IMR-90 (cell line): ENCODE results near the gene FBXL7. TPM values are rescaled to one million over a fixed set of nuclear protein-coding genes. Genes with fewer than 3 reads are reported as not detected.

Experiments used
- ATAC-seq: fragments of 200-7000 bp; cut with Tn5 transposase; 2 replicates; pipeline ENCODE4 v1.9.1; 2020; ENCODE audit warnings: low read depth, mild to moderate bottlenecking, moderate library complexity
- BruUV-seq: library from RNA; stranded (reverse); fragments of 400-500 nt; replicated peaks from 2 replicates; lab custom pipeline; 2021; lab: Mats Ljungman, UMichigan
- CTCF ChIA-PET: fragments of 300-600 bp; formaldehyde crosslinking; extraction: SDS; loops from one replicate; lab custom pipeline; 2021; ENCODE audit warnings: antibody characterized with exemption; lab: Yijun Ruan, JAX
- POLR2A ChIA-PET: fragments of 300-600 bp; sonication (Branson Sonifier 250); formaldehyde crosslinking; loops from one replicate; lab custom pipeline; 2022; ENCODE audit warnings: antibody characterized with exemption; ENCODE audit not compliant: unreplicated experiment; lab: Charles Lee
- DNase-seq: peaks from one replicate; pipeline ENCODE4 v3.0.0; 2013
- H2AFZ ChIP-seq: replicated peaks from 2 replicates; pipeline ENCODE3; 2013; ENCODE audit warnings: low read length, mild to moderate bottlenecking; ENCODE audit not compliant: poor library complexity
- H2AK5ac ChIP-seq: 2 replicates; pipeline ENCODE4 v1.6.1; 2013; ENCODE audit warnings: low read depth, low read length, inconsistent platforms
- H2AK9ac ChIP-seq: replicated peaks from 2 replicates; pipeline ENCODE3; 2013; ENCODE audit warnings: mild to moderate bottlenecking, low read depth, low read length, moderate library complexity; ENCODE audit not compliant: poor library complexity
- H2BK120ac ChIP-seq: 2 replicates; pipeline ENCODE4 v1.6.1; 2013; ENCODE audit warnings: low read depth, low read length, inconsistent platforms
- H2BK15ac ChIP-seq: 3 replicates; pipeline ENCODE4 v1.6.1; 2013; ENCODE audit warnings: low read depth, low read length, inconsistent platforms
- H2BK20ac ChIP-seq: 2 replicates; pipeline ENCODE4 v1.6.1; 2013; ENCODE audit warnings: low read depth, mild to moderate bottlenecking, inconsistent platforms, low read length, moderate library complexity
- H2BK5ac ChIP-seq: 2 replicates; pipeline ENCODE4 v1.6.1; 2013; ENCODE audit warnings: mild to moderate bottlenecking, low read depth, low read length, inconsistent platforms; ENCODE audit not compliant: poor library complexity, severe bottlenecking
- H3K14ac ChIP-seq: replicated peaks from 2 replicates; pipeline ENCODE4 v1.6.1; 2013; ENCODE audit warnings: low read depth, low read length, inconsistent platforms
- H3K18ac ChIP-seq: 2 replicates; pipeline ENCODE4 v1.6.1; 2013; ENCODE audit warnings: low read depth, low read length, control low read depth
- H3K23ac ChIP-seq: 2 replicates; pipeline ENCODE4 v1.6.1; 2013; ENCODE audit warnings: low read depth, low read length, inconsistent platforms
- H3K27ac ChIP-seq: 2 replicates; pipeline ENCODE4 v1.5.1; 2013; ENCODE audit warnings: mild to moderate bottlenecking, control low read depth, low read length; ENCODE audit not compliant: insufficient read depth
- H3K27me3 ChIP-seq: 2 replicates; pipeline ENCODE4 v1.6.1; 2013; ENCODE audit warnings: low read length; ENCODE audit not compliant: control insufficient read depth, insufficient read depth
- H3K36me3 ChIP-seq: 2 replicates; pipeline ENCODE4 v1.6.1; 2013; ENCODE audit warnings: low read length, mixed read lengths; ENCODE audit not compliant: control insufficient read depth, insufficient read depth
- H3K4ac ChIP-seq: 2 replicates; pipeline ENCODE4 v1.6.1; 2013; ENCODE audit warnings: low read depth, low read length, inconsistent platforms
- H3K4me1 ChIP-seq: 2 replicates; pipeline ENCODE4 v1.6.1; 2013; ENCODE audit warnings: low read length, mixed read lengths; ENCODE audit not compliant: control insufficient read depth, insufficient read depth
- H3K4me2 ChIP-seq: 2 replicates; pipeline ENCODE4 v1.6.1; 2013; ENCODE audit warnings: low read depth, mild to moderate bottlenecking, control low read depth, low read length, moderate library complexity
- H3K4me3 ChIP-seq: 2 replicates; pipeline ENCODE4 v1.5.1; 2013; ENCODE audit warnings: low read depth, mild to moderate bottlenecking, control low read depth, low read length, moderate library complexity; ENCODE audit not compliant: insufficient read depth
- H3K56ac ChIP-seq: 2 replicates; pipeline ENCODE4 v1.6.1; 2013; ENCODE audit warnings: low read length, inconsistent platforms; ENCODE audit not compliant: insufficient read depth; ENCODE audit errors: extremely low read depth
- H3K79me1 ChIP-seq, 2 experiments: 2 replicates each; pipeline ENCODE4 v1.6.1; 2013; ENCODE audit warnings: low read length in 2 of 2, inconsistent platforms in 1 of 2, low read depth in 1 of 2
- H3K9ac ChIP-seq: 2 replicates; pipeline ENCODE4 v1.6.1; 2013; ENCODE audit warnings: low read depth, low read length, control low read depth
- H3K9me1 ChIP-seq: 2 replicates; pipeline ENCODE4 v1.6.1; 2013; ENCODE audit warnings: low read length, inconsistent platforms; ENCODE audit not compliant: insufficient read depth
- H3K9me3 ChIP-seq: 2 replicates; pipeline ENCODE4 v1.6.1; 2013; ENCODE audit warnings: low read length; ENCODE audit not compliant: control insufficient read depth, insufficient read depth
- H4K20me1 ChIP-seq: 2 replicates; pipeline ENCODE4 v1.6.1; 2013; ENCODE audit warnings: low read length, inconsistent platforms; ENCODE audit not compliant: insufficient read depth
- H4K5ac ChIP-seq: 2 replicates; pipeline ENCODE4 v1.6.1; 2013; ENCODE audit warnings: mild to moderate bottlenecking, low read depth, low read length, control low read depth
- H4K8ac ChIP-seq, 2 experiments: 2 replicates each; pipeline ENCODE4 v1.6.1; 2013; ENCODE audit warnings: low read depth in 2 of 2, low read length in 2 of 2, control low read depth in 1 of 2, inconsistent platforms in 1 of 2
- H4K91ac ChIP-seq: 2 replicates; pipeline ENCODE4 v1.6.1; 2013; ENCODE audit warnings: low read depth, low read length, inconsistent platforms; ENCODE audit not compliant: insufficient read depth
- BHLHE40 ChIP-seq: fragments of 150-350 bp; IDR thresholded peaks from 2 replicates; pipeline ENCODE4 v1.6.1; 2016; ENCODE audit warnings: mild to moderate bottlenecking, low read depth, low read length
- CEBPB ChIP-seq: IDR thresholded peaks from 2 replicates; pipeline ENCODE4 v1.6.1; 2012; ENCODE audit warnings: low read depth, low read length, improper control_type of control experiment
- CHD1 ChIP-seq: IDR thresholded peaks from 2 replicates; pipeline ENCODE4 v1.6.1; 2012; ENCODE audit warnings: low read depth, low read length, improper control_type of control experiment
- FOS ChIP-seq: fragments of 150-350 bp; IDR thresholded peaks from 2 replicates; pipeline ENCODE4 v1.6.1; 2016; ENCODE audit warnings: low read depth, low read length
- RAD21 ChIP-seq: IDR thresholded peaks from 2 replicates; pipeline ENCODE4 v1.6.1; 2012; ENCODE audit warnings: low read length, improper control_type of control experiment
- SMC3 ChIP-seq: fragments of 150-350 bp; IDR thresholded peaks from 2 replicates; pipeline ENCODE4 v1.6.1; 2016; ENCODE audit warnings: low read depth, mild to moderate bottlenecking, antibody characterized with exemption, low read length, moderate library complexity
- WGBS, 2 experiments: methylation state at CpG; one replicate each; pipeline versions ENCODE4 v1.1.5 to v1.1.7; 2013; ENCODE audit warnings: missing lambda C conversion rate in 2 of 2; ENCODE audit not compliant: insufficient read length in 1 of 2; ENCODE audit errors: extremely low coverage in 2 of 2; 5-methylcytosine and 5-hydroxymethylcytosine counted together
- dilution Hi-C: fragments of 300-500 bp; cut with HindIII; formaldehyde crosslinking; loops from one replicate; pipeline ENCODE4 v1.14.3; 2018; ENCODE audit warnings: low sequenced_read_pairs; ENCODE audit not compliant: unreplicated experiment
- in situ Hi-C: fragments of 300-500 bp; cut with MboI; formaldehyde crosslinking; loops from 3 replicates; pipeline ENCODE4 v1.14.3; 2019; ENCODE audit warnings: low sequenced_read_pairs, inconsistent platforms, mixed read lengths
- intact Hi-C: fragments of 100-400 bp; cut with micrococcal nuclease; formaldehyde crosslinking; loops from 2 replicates; pipeline ENCODE4 v1.10.0; 2022
- polyA plus RNA-seq, 3 experiments: library from polyadenylated mRNA; depleted of rRNA; stranded (reverse); fragments of >200 nt; gene quantifications; 2 replicates each; pipeline ENCODE4 v1.2.3, GENCODE V29; 2012; ENCODE audit warnings: low replicate concordance in 1 of 3
- total RNA-seq: library from RNA; depleted of rRNA; stranded (reverse); fragments of >200 nt; gene quantifications from 2 replicates; pipeline ENCODE4 v1.2.3, GENCODE V29; 2012
- TF ChIP-seq, protein P1 (sequence below): fragments of 150-350 bp; IDR thresholded peaks from 2 replicates; pipeline ENCODE4 v1.6.1; 2017; ENCODE audit warnings: mild to moderate bottlenecking, antibody characterized with exemption, low read length, low read depth

The FBXL7 gene
- total and polyA plus RNA-seq, 2 of the 4 experiments (the other 2 are of a cell fraction) = 4.1 to 10.2 TPM

DNA sequence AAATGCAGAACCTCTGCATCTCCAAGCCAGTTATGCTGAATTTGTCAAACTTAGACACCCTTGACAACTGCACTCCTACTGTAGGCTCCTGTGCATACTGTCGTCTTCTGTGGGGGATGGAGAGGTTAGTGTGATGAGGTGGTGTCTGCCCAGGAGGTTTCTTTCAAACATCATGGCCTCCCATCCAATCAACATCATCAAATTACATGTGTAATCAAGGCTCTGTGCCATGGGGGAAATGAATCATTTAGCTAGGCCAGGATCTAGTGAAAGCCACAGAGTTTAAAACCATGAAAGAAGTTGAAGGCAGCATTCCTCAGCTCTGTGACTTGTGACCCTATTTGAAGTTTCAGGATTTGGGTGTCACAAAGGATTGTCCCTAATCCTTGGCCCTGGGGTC, 439.0 kb downstream of the FBXL7 start:
- intact Hi-C loops (no loop called here), in situ Hi-C loops (no loop called here), dilution Hi-C loops (no loop called here)
- H2BK120ac ChIP-seq = peak overlapping the region; percentile 67
- H4K5ac ChIP-seq = peak overlapping the region; percentile 25; the same call in 1 of the 2 replicates
- H2AFZ ChIP-seq = peak overlapping the region; percentile 50
- peak overlapping the region; percentile 60 for H2BK20ac ChIP-seq
- H4K91ac ChIP-seq = peak overlapping the region; percentile 57
- TF ChIP-seq, protein P1, sequence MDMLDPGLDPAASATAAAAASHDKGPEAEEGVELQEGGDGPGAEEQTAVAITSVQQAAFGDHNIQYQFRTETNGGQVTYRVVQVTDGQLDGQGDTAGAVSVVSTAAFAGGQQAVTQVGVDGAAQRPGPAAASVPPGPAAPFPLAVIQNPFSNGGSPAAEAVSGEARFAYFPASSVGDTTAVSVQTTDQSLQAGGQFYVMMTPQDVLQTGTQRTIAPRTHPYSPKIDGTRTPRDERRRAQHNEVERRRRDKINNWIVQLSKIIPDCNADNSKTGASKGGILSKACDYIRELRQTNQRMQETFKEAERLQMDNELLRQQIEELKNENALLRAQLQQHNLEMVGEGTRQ = no peak
- TF ChIP-seq CEBPB = peak; percentile 32; the same call in 1 of the 2 replicates
- peak; percentile 17; the same call in 1 of the 2 replicates for TF ChIP-seq BHLHE40
- no peak for TF ChIP-seq SMC3
- TF ChIP-seq FOS = peak; percentile 27; the same call in 1 of the 2 replicates
- TF ChIP-seq RAD21 = peak; percentile 15; the same call in 1 of the 2 replicates
- TF ChIP-seq CHD1 = no peak
- H3K27ac ChIP-seq = peak overlapping the region; percentile 55; the same call in 1 of the 2 replicates
- H2AK5ac ChIP-seq = peak overlapping the region; percentile 57; the same call in 1 of the 2 replicates
- ATAC-seq (peak; percentile 83), DNase-seq (peak; percentile 93)
- no peak overlapping the region for H3K9ac ChIP-seq
- CTCF ChIA-PET = interaction anchor here (1.1 kb wide), 1 partner anchor 105 kb away, joined by 3 read pairs; no protein-coding TSS in a partner anchor
- H4K8ac ChIP-seq = peak overlapping the region; percentile 67 to 68
- peak overlapping the region; percentile 63; the same call in 1 of the 2 replicates for H3K18ac ChIP-seq
- peak overlapping the region; percentile 25; the same call in 1 of the 2 replicates for H3K4me2 ChIP-seq
- H3K4me1 ChIP-seq = peaks cover 20% of the 10 kb centered on the region
- no peaks in the 10 kb centered on the region for H3K9me3 ChIP-seq
- no peak overlapping the region for H3K23ac ChIP-seq
- POLR2A ChIA-PET = interaction anchor here (0.5 kb wide), 1 partner anchor 10 kb away, joined by 3 read pairs; no protein-coding TSS in a partner anchor
- peak overlapping the region; percentile 45 for H3K14ac ChIP-seq
- peak overlapping the region; percentile 5; the same call in 1 of the 2 replicates for H3K56ac ChIP-seq
- H2AK9ac ChIP-seq = peak overlapping the region; percentile 57
- WGBS, 2 experiments = no CpG with 5 or more reads among the region's 1 CpG
- H2BK15ac ChIP-seq = peak overlapping the region; percentile 78; the same call in 2 of the 3 replicates
- H3K27me3 ChIP-seq = no peaks in the 10 kb centered on the region
- no peak overlapping the region for H3K4me3 ChIP-seq
- H4K20me1 ChIP-seq = no peaks in the 10 kb centered on the region
- peaks cover 8% of the 10 kb centered on the region for H3K36me3 ChIP-seq
- no TSS peak for BruUV-seq
- peaks cover 3% of the 10 kb centered on the region for H3K9me1 ChIP-seq
- H2BK5ac ChIP-seq = peak overlapping the region; percentile 78
- H3K79me1 ChIP-seq = no peaks in the 10 kb centered on the region
- peak overlapping the region; percentile 64 for H3K4ac ChIP-seq
